Stimulated activated CD4-positive, alpha-beta T cell treated with anti-CD3 and anti-CD28 coated beads, Interleukin-2, amount 100 ng/mL, for 48 hours (primary cell): ENCODE data around the gene RNF43.
A peak's percentile ranks its signal among the peaks of the same experiment; 100 is the strongest.

Experiments
- DNase-seq, 2 donors: peaks; one replicate each; pipeline ENCODE4 v3.0.0-alpha.2; 2020

The RNF43 gene

GRCh38 chr17:58417300-58418092 is at the start of gene RNF43:
RNF43 (minus strand) TSS chr17:58417534; CDS start chr17:58415577, 1,957 bp downstream.
- DNase-seq: peak; percentile 68 to 72

DNA sequence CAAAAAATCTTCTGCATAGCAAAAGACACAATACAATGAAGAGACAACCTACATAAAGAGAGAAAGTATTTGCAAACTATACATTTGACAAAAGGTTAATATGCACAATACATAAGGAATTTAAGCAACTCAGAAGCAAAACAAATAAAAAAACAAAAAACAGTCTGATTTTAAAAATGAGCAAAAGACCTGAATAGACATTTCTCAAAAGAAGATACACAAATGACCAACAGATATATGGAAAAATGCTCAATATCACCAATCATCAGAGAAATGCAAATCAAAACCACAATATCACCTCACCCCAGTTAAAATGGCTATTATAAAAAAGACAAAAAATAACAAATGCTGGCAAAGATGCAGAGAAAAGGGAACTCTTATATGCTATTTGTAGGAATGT is 38.2 kb upstream of the RNF43 start:
- DNase-seq: no peak

DNA sequence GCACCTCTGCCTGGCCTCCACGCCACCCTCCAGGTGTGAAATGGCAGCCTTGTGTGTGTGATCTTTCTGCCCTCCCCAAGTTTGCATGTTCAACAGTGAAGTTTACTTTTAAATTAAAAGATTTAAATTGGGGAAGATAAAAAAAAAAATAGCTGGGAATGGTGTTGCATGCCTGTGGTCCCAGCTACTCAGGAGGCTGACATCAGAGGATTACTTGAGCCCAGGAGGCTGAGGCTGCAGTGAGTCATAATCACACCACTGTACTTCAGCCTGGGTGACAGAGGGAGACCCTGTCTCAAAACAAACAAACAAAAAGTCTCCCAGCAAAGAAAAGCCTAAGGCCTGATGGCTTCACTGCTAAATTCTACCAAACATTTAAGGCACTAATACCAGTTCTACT is 35.4 kb upstream of the RNF43 start:
- no peak for DNase-seq

DNA sequence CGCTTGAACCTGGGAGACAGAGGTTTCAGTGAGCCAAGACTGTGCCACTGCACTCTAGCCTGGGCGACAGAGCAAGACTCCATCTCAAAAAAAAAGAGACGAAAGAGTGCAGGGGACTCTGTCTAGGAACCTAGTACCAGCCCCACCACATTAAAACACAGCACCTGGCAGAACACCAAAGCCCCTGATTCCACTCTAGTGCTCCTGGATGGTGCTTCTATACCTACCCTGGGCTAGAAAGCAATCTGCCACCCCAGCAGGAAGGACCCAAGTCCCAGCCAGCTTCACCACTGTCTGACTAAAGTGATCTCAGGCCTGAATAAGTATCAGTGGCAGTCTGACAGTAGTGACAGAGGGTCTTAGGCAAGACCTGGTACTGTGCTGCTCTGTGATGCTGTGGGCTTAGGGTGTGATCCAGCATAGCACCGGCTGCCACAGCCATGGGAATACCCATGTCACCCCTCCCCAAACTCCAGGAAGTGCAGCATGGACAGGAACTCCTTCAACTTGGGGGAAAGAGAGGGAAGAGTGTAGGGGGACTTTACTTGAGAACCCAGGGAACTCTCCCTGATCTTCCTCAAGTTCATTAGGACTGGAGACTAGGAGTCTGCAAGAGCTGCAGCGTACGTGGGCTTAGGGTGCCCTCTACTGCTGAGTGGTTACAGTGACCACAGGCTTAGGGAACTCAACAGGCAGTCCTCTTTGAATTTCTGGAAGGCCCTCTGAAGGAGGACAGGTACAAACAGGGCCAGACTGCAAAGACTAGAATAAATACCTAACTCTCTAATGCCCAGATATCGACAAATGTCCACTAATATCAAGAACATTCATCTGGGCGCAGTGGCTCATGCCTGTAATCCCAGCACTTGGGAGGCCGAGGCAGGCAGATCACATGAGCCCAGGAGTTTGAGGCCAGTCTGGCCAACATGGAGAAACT is 30.0 kb upstream of the RNF43 start:
- DNase-seq: peak; percentile 55 to 57

GRCh38 chr17:58446086-58446485 is 28.8 kb upstream of the RNF43 start:
- DNase-seq: no peak

GRCh38 chr17:58436805-58437239 is 19.5 kb upstream of the RNF43 start:
- DNase-seq: no peak

- no peak for DNase-seq
Observed at GRCh38 chr17:58436245-58436644, 18.9 kb upstream of the RNF43 start.

DNA sequence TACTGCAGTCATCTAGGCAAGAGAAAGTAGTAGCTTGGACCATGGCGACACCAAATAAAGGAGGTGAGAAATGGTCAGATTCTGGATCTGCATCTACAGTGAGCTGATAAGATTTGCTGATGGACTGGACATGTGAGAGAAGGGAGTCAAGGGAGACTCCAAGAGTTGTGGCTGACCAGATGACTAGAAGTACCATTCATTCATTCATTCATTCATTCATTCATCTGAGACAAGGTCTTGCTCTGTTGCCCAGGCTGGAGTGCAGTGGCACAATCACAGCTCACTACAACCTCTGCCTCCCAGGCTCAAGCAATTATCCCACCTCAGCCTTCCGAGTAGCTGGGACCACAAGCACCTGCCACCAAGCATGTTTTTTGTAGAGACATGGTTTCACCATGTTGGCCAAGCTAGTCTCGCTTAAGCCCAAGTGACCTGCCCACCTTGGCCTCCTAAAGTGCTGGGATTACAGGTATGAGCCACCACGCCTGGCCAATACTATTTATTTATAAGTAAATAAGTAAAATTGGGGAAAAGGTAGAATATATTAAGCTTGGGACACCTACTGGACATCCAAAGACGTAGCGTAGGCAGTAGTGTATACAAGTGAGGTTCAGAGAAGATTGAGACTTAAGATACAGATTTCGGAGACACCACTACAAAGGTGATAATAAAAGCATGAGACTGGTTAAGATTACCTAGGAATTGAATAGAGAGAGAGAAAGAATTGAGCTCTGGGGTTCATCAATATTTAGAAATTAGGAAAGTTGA is 15.7 kb upstream of the RNF43 start:
- DNase-seq: no peak

GRCh38 chr17:58427807-58428206 is 10.5 kb upstream of the RNF43 start:
- DNase-seq: no peak

- DNase-seq: no peak
Observed at GRCh38 chr17:58421711-58422110, 4.4 kb upstream of the RNF43 start.

DNA sequence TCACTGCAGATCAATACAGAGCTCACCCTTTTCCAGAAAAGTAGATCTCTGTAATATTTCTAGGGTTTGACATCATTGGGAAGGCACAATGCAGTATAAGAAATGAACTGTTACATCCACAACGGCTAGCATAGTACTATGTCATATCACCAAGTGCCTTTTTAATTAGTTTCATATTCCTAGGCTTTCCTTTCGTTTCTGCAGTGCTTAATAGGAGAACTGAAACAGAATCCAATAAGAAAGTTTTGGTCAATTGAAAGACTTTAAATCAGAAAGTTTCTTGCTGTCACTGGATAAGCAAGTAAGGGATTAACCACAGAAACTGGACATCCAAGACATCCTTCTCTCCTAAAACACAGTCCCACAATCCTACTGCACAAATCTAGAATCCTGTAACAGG is 3.5 kb upstream of the RNF43 start:
- DNase-seq: no peak

GRCh38 chr17:58416937-58417299 is 416 bp downstream of the RNF43 start:
- DNase-seq: no peak

- no peak for DNase-seq
Observed at GRCh38 chr17:58416396-58416795, 938 bp downstream of the RNF43 start.

DNA sequence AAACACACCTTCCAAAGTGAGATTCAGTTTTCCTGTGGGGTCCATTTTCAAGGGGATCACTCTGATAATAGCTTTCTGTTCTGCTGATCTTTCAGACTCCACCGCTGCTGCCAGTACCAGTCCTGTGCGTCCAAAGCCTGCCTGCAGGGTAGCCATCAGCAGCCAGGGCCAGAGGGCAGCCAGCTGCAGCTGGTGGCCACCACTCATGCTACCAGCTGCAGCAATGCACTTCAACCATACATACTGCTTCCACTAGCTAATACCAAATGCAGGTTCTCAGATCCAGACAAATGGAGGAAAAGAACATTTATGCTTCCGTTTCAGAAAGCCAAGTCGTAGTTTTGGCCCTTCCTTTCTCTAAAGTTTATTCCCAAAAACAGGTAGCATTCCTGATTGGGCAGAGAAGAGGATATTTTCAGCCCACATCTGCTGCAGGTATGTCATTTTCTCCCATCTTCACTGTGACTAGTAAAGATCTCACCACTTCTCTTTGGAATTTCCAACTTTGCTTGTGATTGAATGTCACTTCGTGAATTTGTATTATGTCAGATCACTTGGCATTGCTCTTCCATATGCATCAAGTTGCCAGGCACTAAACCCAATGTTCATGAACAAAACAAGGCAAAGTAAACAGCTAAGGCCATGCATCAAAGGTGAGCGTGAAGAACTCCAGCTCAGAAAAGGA is 1.8 kb downstream of the RNF43 start:
- DNase-seq: no peak

DNA sequence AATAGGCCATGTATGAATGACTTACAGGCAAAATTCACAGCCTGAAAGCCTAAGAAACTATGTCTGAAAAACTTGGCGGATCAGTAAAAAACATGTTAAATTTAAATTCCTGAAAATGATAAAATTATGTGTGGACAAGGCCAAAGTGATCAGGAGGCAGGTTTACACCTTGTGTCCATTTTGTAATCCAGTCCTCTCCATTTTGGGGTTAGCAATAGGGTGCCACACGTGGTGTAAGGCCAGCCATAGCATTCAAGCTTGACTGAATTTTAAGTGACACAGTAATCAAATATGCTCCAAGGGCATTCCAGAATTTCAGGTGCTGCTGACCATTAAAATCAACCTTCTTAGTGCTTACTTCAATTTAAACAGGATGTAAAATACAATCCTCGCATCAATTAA is 2.7 kb downstream of the RNF43 start:
- DNase-seq: no peak

- no peak for DNase-seq
Observed at GRCh38 chr17:58413684-58414083, 3.6 kb downstream of the RNF43 start.

DNA sequence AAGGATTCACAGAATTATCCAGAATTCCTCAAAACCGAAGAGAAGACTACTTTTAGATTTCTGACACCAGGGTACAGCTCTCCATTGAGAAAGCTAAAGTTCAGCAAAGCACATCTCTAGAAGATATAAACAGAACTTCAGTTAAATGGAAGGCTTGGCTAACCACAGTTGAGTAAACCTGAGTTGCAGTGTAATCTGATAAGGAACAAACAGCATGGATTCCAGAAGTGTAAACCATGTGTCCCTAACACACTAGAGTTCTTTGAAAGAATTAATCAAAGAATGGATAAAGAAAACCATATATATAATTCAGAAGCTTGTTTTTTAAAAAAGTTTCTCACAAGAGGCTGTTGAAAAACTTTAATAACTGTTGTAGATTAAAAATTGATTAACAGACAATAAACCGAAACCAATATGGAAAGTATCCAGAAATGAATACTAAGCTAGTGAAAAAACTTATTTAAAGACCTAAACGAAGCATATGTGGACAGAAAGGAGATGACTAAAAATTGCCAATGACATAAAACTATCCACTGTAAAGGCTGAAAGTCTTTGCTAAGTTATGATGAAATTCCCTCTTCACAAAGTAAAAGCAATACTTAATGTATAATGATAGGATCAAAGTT is 4.3 kb downstream of the RNF43 start:
- no peak for DNase-seq

- DNase-seq: no peak
Observed at GRCh38 chr17:58412064-58412703, 5.2 kb downstream of the RNF43 start.

DNA sequence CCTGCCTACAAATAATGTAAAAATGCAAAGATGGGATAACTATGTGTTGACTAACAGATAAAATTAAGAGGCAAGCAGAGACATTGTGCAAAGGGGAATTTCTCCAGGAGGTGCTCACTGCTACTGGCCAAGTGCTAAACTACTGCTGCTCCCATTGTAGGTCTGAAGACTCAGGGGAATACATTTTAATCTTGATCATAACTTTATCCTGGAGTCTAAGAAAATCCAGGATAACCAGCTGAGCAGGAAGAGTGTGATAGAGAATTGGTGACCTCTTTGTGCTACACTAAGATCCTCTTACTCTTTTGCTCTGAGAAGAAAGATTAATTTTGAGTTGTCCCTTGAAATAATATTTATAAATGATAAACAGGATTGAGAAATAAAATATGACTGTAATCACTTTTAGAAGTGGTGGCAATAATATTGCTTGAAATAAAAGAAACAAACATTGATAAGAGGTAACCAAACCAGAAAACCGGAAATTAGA is 5.9 kb downstream of the RNF43 start:
- DNase-seq: no peak

DNA sequence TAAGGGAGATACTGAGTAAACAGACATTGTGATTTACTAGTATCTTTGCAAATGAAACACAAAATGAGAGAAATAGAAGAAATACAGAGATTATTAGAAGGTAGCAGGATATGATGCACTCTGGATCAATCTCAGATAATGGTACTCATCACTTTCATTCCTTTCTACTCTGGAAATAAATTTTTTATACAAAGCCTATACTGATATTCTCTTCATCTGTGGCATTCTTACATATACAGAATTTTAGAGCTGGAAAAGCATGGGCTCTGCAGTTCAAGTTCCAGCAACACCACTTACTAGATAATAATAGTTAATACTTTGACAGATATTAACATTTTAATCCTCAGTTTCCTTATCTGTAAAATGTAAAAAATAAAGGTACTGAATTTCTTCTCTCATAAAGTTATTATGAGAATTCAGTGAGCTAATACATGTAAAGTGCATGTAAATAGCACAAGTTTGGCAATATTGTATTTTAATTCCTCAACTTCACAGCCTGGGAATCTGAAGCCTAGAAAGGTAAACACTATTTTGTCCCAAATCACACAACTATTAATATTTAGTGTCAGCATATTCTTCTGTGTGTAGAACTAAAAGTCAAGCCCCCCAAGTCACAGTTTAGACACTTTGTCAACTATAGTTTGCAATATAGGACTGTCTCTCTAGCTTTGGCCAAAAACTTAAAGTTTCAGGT is 6.5 kb downstream of the RNF43 start:
- no peak for DNase-seq

GRCh38 chr17:58409432-58409831 is 7.9 kb downstream of the RNF43 start:
- no peak for DNase-seq
